Dedifferentiated amniotic fluid mesenchymal stem cell (primary cell): ENCODE data around the gene SLC25A13.
"Not testable (repeated sequence)": the region's sequence is repeated elsewhere in the genome, so short reads cannot be mapped to it uniquely, and the experiment has no call there.

Source experiments
- DNase-seq: peaks from one replicate; pipeline ENCODE4 v3.0.0-alpha.2; 2016; ENCODE audit errors: extremely low spot score

The SLC25A13 gene

GRCh38 chr7:96299496-96299895, 22.4 kb downstream of the SLC25A13 start:
- no peak for DNase-seq

GRCh38 chr7:96297876-96298275, 24.0 kb downstream of the SLC25A13 start:
- DNase-seq = no peak

- DNase-seq = not testable (repeated sequence)
Observed at GRCh38 chr7:96297446-96297845, 24.5 kb downstream of the SLC25A13 start.

GRCh38 chr7:96293911-96294310, 28.0 kb downstream of the SLC25A13 start:
- not testable (repeated sequence) for DNase-seq

GRCh38 chr7:96287559-96287958, 34.3 kb downstream of the SLC25A13 start:
- no peak for DNase-seq

GRCh38 chr7:96287132-96287531, 34.8 kb downstream of the SLC25A13 start:
- no peak for DNase-seq

- no peak for DNase-seq
Observed at GRCh38 chr7:96285579-96285978, 36.3 kb downstream of the SLC25A13 start.

- no peak for DNase-seq
Observed at GRCh38 chr7:96284835-96285234, 37.1 kb downstream of the SLC25A13 start.

GRCh38 chr7:96284240-96284639, 37.7 kb downstream of the SLC25A13 start:
- DNase-seq = no peak

- DNase-seq = no peak
Observed at GRCh38 chr7:96282835-96283234, 39.1 kb downstream of the SLC25A13 start.

GRCh38 chr7:96277921-96278320, 44.0 kb downstream of the SLC25A13 start:
- no peak for DNase-seq

- no peak for DNase-seq
Observed at GRCh38 chr7:96276019-96276418, 45.9 kb downstream of the SLC25A13 start.

GRCh38 chr7:96273716-96274115, 48.2 kb downstream of the SLC25A13 start:
- DNase-seq = peak; percentile 15

- DNase-seq = no peak
Observed at GRCh38 chr7:96269246-96269994, 52.5 kb downstream of the SLC25A13 start.

GRCh38 chr7:96266580-96266979, 55.3 kb downstream of the SLC25A13 start:
- no peak for DNase-seq

- DNase-seq = no peak
Observed at GRCh38 chr7:96266015-96266414, 55.9 kb downstream of the SLC25A13 start.

- no peak for DNase-seq
Observed at GRCh38 chr7:96253964-96254363, 67.9 kb downstream of the SLC25A13 start.

GRCh38 chr7:96253441-96253840, 68.5 kb downstream of the SLC25A13 start:
- no peak for DNase-seq

- no peak for DNase-seq
Observed at GRCh38 chr7:96250776-96251361, 71.0 kb downstream of the SLC25A13 start.

GRCh38 chr7:96248405-96248804, 73.5 kb downstream of the SLC25A13 start:
- DNase-seq = no peak

GRCh38 chr7:96246919-96247318, 75.0 kb downstream of the SLC25A13 start:
- no peak for DNase-seq

- DNase-seq = no peak
Observed at GRCh38 chr7:96244992-96245292, 77.0 kb downstream of the SLC25A13 start.

- DNase-seq = no peak
Observed at GRCh38 chr7:96244244-96244991, 77.5 kb downstream of the SLC25A13 start.
